Panc1 (cell line): ENCODE data around the gene SLC9C1.

ENCODE experiments used
- CTCF ChIP-seq: fragments of 450-650 bp; IDR thresholded peaks from 2 replicates; pipeline ENCODE4 v1.5.1; 2017; ENCODE audit warnings: mild to moderate bottlenecking
- POLR2AphosphoS5 ChIP-seq: IDR thresholded peaks from 2 replicates; pipeline ENCODE4 v1.6.1; 2012; ENCODE audit warnings: mild to moderate bottlenecking, low read depth, low read length, moderate library complexity
- REST ChIP-seq, 2 experiments: IDR thresholded peaks; 2 replicates each; pipeline ENCODE4 v1.6.1; 2011 to 2012; ENCODE audit warnings: low read depth in 2 of 2, control low read depth in 1 of 2, low read length in 1 of 2, mild to moderate bottlenecking in 1 of 2, moderate library complexity in 1 of 2; ENCODE audit not compliant: insufficient read depth in 1 of 2
- SIN3A ChIP-seq: IDR thresholded peaks from 2 replicates; pipeline ENCODE4 v1.6.1; 2012; ENCODE audit warnings: low read depth, mild to moderate bottlenecking, low read length, moderate library complexity, borderline replicate concordance; ENCODE audit not compliant: insufficient read depth
- TCF7L2 ChIP-seq: IDR thresholded peaks from 2 replicates; pipeline ENCODE4 v1.6.1; 2011; ENCODE audit warnings: mild to moderate bottlenecking, low read depth, low read length, inconsistent platforms

- no peak for TF ChIP-seq CTCF
- no peak for TF ChIP-seq POLR2AphosphoS5
- TF ChIP-seq SIN3A = no peak
- TF ChIP-seq TCF7L2 = no peak
- TF ChIP-seq REST (IDR thresholded peaks at IDR 0.05; ENCODE audit: insufficient read depth in 1 of 2, low read depth in 2 of 2, low read length in 1 of 2) = no peak
These were observed 201.4 kb downstream of the SLC9C1 start for GRCh38 chr3:112092496-112093179.
